ENCODE data around the gene PAXX.

DNA sequence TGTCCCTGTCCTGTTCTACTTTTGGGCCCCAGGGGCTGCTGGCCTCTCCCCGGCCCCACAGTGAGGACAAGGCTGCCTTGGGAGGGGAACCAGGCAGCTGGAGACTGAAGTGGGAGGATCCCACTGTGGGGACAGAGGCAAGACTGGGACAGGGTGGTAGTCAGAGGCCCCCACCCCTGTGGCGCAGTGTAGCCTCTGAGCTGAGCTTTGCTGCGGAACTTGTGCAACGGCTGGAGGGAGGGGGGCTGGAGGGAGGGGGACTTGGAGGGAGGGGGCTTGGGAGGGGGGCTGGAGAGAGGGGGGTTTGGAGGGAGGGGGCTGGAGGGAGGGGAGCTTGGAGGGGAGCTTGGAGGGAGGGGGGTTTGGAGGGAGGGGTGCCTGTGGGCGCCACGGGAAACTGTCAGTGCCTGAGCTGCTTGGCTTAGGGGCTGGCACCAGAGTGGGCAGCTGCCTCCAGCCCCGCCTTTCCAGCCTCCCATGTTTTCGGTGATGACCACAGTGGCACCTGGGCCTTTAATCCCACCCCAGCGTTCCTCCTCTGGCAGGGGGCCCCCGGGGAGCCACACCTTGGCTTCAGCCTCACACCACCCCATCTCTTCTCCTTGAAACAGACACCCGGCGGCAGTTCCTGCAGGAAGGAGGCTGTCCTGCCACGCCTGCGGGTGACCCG lies 42.0 kb downstream of the PAXX start:
- TF ChIP-seq, protein P1, sequence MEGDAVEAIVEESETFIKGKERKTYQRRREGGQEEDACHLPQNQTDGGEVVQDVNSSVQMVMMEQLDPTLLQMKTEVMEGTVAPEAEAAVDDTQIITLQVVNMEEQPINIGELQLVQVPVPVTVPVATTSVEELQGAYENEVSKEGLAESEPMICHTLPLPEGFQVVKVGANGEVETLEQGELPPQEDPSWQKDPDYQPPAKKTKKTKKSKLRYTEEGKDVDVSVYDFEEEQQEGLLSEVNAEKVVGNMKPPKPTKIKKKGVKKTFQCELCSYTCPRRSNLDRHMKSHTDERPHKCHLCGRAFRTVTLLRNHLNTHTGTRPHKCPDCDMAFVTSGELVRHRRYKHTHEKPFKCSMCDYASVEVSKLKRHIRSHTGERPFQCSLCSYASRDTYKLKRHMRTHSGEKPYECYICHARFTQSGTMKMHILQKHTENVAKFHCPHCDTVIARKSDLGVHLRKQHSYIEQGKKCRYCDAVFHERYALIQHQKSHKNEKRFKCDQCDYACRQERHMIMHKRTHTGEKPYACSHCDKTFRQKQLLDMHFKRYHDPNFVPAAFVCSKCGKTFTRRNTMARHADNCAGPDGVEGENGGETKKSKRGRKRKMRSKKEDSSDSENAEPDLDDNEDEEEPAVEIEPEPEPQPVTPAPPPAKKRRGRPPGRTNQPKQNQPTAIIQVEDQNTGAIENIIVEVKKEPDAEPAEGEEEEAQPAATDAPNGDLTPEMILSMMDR (IDR thresholded peaks at IDR 0.05; ENCODE audit: insufficient read depth, low read depth, low read length), result no peak
- no peak for TF ChIP-seq EZH2 (IDR thresholded peaks at IDR 0.05; ENCODE audit: insufficient read depth, low read length)

Data from astrocyte (in vitro differentiated cells and primary cell).